Right atrium auricular region (tissue), 2 donors: ENCODE results near the gene LRMDA. TPM values are rescaled to one million over a fixed set of nuclear protein-coding genes. Genes with fewer than 3 reads are reported as not detected.
A peak's percentile ranks its signal among the peaks of the same experiment; 100 is the strongest.
"Not testable (repeated sequence)": the region's sequence is repeated elsewhere in the genome, so short reads cannot be mapped to it uniquely, and the experiment has no call there.

Experiments
- DNase-seq: peaks from one replicate; pipeline ENCODE4 v3.0.0-alpha.2; 2019; ENCODE audit warnings: low spot score
- H3K27ac ChIP-seq, 2 donors: fragments of 200-600 bp; sonication (generic); 1 replicate in 1 of 2; 2 replicates in 1 of 2; pipeline ENCODE4 v1.5.1; 2016 to 2019
- H3K27me3 ChIP-seq, 2 donors: fragments of 200-600 bp; sonication (generic); one replicate each; pipeline versions ENCODE4 v1.5.1 to v1.6.0; 2017 to 2019
- H3K36me3 ChIP-seq: fragments of 200-600 bp; sonication (generic); one replicate; pipeline ENCODE4 v1.5.1; 2016
- H3K4me1 ChIP-seq, 2 donors: fragments of 200-600 bp; sonication (generic); one replicate each; pipeline versions ENCODE4 v1.5.1 to v1.6.0; 2017 to 2019
- H3K4me3 ChIP-seq, 2 donors: fragments of 200-600 bp; sonication (generic); 1 replicate in 1 of 2; 2 replicates in 1 of 2; pipeline ENCODE4 v1.5.1; 2017 to 2019; ENCODE audit warnings: mild to moderate bottlenecking in 1 of 2, moderate library complexity in 1 of 2
- H3K9me3 ChIP-seq, 2 donors: fragments of 200-600 bp; sonication (generic); one replicate each; pipeline ENCODE4 v1.5.1; 2019
- total RNA-seq, 2 donors: library from RNA; depleted of rRNA; stranded (reverse); fragments of >200 nt; gene quantifications; one replicate each; pipeline ENCODE4 v1.1.0, GENCODE V29; 2016
- TF ChIP-seq, protein P1 (sequence below), 2 donors: fragments of 200-600 bp; sonication (generic); IDR thresholded peaks; one replicate each; pipeline ENCODE4 v1.5.1; 2019; ENCODE audit warnings: antibody characterized with exemption in 2 of 2

The LRMDA gene
- total RNA-seq, 2 donors from 2014 or later, result 6.1 to 19.1 TPM

DNA sequence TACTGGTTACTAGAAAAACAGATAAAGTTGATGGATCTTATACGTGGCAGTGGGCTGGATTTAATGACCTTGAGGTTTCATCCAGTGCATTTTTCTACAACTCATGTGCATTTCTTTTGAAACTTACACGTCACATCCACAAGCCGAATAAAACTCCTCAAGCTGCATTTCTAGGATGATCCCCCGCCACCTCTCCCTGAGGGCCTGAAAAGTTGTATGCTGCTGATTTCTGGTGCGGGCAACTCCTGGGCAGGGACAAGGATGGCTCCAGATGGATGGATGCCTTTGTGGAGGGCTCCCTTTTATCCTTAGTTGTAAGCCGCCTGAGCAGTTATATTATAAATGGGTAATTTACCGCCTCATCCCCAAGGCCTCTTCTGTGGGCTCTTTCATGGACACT, 1091.1 kb downstream of the LRMDA start:
- Histone ChIP-seq H3K27me3 (no peaks in the 10 kb centered on the region), H3K4me1 (peaks cover 0 to 3% of the 10 kb centered on the region in 2 donors), H3K27ac (peak overlapping the region in 1 of 2 donors; percentile 55), H3K36me3 (no peaks in the 10 kb centered on the region), H3K4me3 (no peak overlapping the region), H3K9me3 (no peaks in the 10 kb centered on the region)
- TF ChIP-seq, protein P1, sequence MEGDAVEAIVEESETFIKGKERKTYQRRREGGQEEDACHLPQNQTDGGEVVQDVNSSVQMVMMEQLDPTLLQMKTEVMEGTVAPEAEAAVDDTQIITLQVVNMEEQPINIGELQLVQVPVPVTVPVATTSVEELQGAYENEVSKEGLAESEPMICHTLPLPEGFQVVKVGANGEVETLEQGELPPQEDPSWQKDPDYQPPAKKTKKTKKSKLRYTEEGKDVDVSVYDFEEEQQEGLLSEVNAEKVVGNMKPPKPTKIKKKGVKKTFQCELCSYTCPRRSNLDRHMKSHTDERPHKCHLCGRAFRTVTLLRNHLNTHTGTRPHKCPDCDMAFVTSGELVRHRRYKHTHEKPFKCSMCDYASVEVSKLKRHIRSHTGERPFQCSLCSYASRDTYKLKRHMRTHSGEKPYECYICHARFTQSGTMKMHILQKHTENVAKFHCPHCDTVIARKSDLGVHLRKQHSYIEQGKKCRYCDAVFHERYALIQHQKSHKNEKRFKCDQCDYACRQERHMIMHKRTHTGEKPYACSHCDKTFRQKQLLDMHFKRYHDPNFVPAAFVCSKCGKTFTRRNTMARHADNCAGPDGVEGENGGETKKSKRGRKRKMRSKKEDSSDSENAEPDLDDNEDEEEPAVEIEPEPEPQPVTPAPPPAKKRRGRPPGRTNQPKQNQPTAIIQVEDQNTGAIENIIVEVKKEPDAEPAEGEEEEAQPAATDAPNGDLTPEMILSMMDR (IDR thresholded peaks at IDR 0.05), result no peak
- no peak for DNase-seq

DNA sequence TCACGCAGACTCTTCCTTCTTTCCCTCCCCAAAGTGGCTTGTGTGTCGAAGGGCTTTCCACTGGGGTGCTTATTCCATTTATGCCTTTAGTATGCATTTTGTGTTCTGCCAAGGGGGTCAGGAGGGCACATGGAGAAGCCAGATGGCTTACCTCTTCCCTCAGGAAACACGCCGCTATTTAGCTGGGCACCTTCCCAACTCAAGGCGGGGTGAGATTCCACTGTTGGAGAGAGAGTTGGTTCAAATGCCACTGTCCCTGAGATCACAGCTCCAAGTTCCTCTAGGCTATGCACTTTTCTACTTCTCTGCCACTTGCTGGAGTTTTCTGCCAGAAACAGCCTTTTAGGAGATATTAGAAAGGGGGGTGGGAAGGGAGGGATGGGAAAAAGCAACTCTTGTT, 1091.8 kb downstream of the LRMDA start:
- Histone ChIP-seq H3K27ac (peak overlapping the region in 1 of 2 donors; percentile 55), H3K4me3 (no peak overlapping the region)
- no peak for DNase-seq

DNA sequence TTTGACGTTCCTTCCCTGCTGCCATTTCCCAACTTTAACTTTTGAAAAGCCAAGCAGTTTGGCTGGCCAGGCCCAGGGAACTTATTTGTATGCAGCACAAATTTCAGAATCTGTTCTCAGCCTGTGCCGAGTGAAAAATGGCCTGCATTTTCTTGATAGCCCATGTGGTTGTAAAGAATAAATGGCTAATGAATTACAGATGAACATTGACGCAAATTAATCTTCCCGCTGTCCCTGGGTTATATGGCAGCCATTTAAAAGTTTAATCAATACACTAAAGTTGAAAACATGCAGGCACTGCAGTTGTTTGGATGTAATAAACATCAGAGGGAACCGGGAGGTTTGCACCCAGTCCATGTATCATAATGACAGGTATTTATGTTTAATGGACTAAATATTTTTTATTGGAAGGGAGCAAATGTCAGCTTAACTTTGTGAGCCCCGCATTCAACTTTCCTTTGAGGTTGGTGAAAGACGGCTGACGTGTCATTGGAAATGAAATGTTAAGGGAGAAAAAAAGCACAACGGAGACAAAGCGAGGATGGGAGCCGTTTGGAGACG, 1092.4 kb downstream of the LRMDA start:
- TF ChIP-seq, protein P1 (IDR thresholded peaks at IDR 0.05), result no peak
- no peak overlapping the region for H3K4me3 ChIP-seq
- peak overlapping the region in 1 of 2 donors; percentile 55 for H3K27ac ChIP-seq
- no peaks in the 10 kb centered on the region for H3K36me3 ChIP-seq
- H3K9me3 ChIP-seq, result no peaks in the 10 kb centered on the region
- peaks cover 0 to 3% of the 10 kb centered on the region in 2 donors for H3K4me1 ChIP-seq
- DNase-seq, result no peak
- H3K27me3 ChIP-seq, result no peaks in the 10 kb centered on the region

More for the DNA sequence above, 1091.8 kb downstream of the LRMDA start:
- TF ChIP-seq, protein P1 (IDR thresholded peaks at IDR 0.05), result no peak
- H3K9me3 ChIP-seq, result no peaks in the 10 kb centered on the region
- H3K4me1 ChIP-seq, result peaks cover 0 to 3% of the 10 kb centered on the region in 2 donors
- H3K36me3 ChIP-seq, result no peaks in the 10 kb centered on the region
- no peaks in the 10 kb centered on the region for H3K27me3 ChIP-seq

DNA sequence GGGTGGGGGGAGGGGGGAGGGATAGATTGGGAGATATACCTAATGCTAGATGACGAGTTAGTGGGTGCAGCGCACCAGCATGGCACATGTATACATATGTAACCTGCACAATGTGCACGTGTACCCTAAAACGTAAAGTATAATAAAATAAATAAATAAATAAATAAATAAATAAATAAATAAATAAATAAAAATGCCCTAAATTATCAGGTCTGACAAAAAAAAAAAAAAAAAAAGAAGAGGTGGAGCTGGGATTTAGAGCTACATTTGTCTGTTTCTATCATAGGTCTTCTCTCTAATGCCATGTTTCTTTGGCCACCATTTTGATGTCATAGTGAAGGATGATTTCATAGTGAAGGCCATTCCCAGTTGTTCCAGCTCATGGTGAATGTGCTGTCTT, 1095.4 kb downstream of the LRMDA start:
- not testable (repeated sequence) for H3K9me3 ChIP-seq, H3K27ac ChIP-seq, H3K4me1 ChIP-seq, H3K36me3 ChIP-seq, H3K4me3 ChIP-seq, H3K27me3 ChIP-seq, DNase-seq

DNA sequence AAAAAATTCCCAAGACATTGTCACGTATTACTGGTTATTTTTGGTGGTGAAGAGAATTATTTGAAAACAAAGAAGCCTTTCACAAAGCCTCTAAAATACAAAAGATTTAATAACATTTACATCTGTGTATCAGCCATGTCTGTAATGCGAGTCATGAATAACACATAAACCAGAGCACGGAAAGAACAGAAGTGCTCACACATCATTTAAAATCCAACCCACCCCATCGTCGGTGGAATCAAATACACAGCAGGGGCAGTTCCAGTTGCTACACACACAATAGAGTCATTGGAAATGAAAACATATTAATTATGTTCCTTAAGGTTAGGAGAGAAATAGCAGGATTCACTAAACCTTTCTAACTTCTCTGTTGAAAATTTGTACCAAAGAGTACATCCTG, 1108.9 kb downstream of the LRMDA start:
- Histone ChIP-seq H3K4me3 (no peak overlapping the region), H3K27ac (no peak overlapping the region), H3K36me3 (no peaks in the 10 kb centered on the region), H3K4me1 (no peaks in the 10 kb centered on the region), H3K27me3 (no peaks in the 10 kb centered on the region), H3K9me3 (no peaks in the 10 kb centered on the region)
- no peak for DNase-seq
- TF ChIP-seq, protein P1 (IDR thresholded peaks at IDR 0.05), result no peak

DNA sequence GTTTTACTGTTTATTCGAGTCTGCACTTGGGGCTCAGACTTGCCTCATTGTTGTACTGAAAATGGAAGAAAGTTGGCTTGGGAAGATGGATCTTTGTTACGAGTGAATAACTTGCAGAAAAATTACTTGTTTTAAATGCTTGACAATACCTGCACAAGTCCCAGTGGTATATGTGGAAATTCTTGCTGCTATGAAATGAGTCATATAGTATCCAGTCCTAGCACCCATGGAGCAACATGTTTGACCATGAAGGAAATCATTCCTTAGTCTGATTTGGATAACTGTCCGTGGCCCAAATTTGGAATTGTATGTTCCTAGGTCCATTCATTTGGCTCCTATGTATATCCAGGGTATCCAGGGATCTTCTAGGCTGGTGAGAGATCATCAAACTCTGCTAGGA, 1109.4 kb downstream of the LRMDA start:
- H3K9me3 ChIP-seq, result no peaks in the 10 kb centered on the region
- H3K4me3 ChIP-seq, result no peak overlapping the region

More for the DNA sequence above, 1109.4 kb downstream of the LRMDA start:
- H3K27me3 ChIP-seq, result no peaks in the 10 kb centered on the region
- TF ChIP-seq, protein P1 (IDR thresholded peaks at IDR 0.05), result no peak
- no peak for DNase-seq
- no peaks in the 10 kb centered on the region for H3K36me3 ChIP-seq
- H3K27ac ChIP-seq, result no peak overlapping the region
- H3K4me1 ChIP-seq, result no peaks in the 10 kb centered on the region
